Measurements from ENCODE around the gene LHPP.

- TF ChIP-seq ZNF274 (IDR thresholded peaks at IDR 0.05; ENCODE audit: low read depth, low read length) = no peak
- TF ChIP-seq YY1 (IDR thresholded peaks at IDR 0.05; ENCODE audit: insufficient read depth, insufficient read length) = no peak
- no peak for TF ChIP-seq SUZ12 (IDR thresholded peaks at IDR 0.05; ENCODE audit: extremely low read depth, insufficient read depth, insufficient read length)
Observed at GRCh38 chr10:124653811-124654651, 192.4 kb downstream of the LHPP start.
